SH-SY5Y (cell line): Measurements from ENCODE around the gene SIX2.

Source experiments
- GATA2 ChIP-seq: IDR thresholded peaks from 2 replicates; pipeline ENCODE4 v1.6.1; 2011; ENCODE audit warnings: mild to moderate bottlenecking, low read depth, low read length
- GATA3 ChIP-seq: IDR thresholded peaks from 2 replicates; pipeline ENCODE4 v1.6.1; 2011; ENCODE audit warnings: low read depth, mild to moderate bottlenecking, low read length, moderate library complexity

DNA sequence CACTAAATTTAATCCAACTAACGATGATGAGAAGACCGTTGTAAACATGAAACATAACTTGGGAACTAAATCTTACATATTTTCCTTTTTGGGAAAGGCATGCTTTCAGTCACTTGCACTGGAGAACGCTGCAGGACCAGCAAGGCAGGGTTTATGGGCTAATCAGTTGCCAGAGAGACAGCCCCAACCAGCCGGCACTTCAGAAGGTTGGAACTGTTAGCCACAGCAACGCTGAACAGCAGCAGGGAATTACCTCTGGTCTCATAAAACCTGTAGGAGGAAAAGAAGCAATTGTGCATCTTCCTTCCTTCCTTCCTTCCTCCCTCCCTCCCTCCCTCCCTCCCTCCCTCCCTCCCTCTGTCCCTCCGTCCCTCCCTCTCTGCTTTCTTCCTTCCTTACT, 33.9 kb upstream of the SIX2 start:
- TF ChIP-seq GATA2 (no peak), GATA3 (no peak)
